HepG2 (cell line): ENCODE results near the gene CHST10. TPM values are rescaled to one million over a fixed set of nuclear protein-coding genes. Genes with fewer than 3 reads are reported as not detected.
A peak's percentile ranks its signal among the peaks of the same experiment; 100 is the strongest.

ENCODE experiments used
- CBX5 ChIP-seq: sonication (generic); formaldehyde crosslinking; IDR thresholded peaks from 2 replicates; pipeline ENCODE4 v1.4.0; 2020; ENCODE audit warnings: missing genetic modification reagents, borderline replicate concordance
- CHD2 ChIP-seq: IDR thresholded peaks from 2 replicates; pipeline ENCODE4 v1.6.1; 2011; ENCODE audit warnings: low read depth, low read length, improper control_type of control experiment
- EED ChIP-seq: sonication (generic); formaldehyde crosslinking; IDR thresholded peaks from 2 replicates; pipeline ENCODE4 v1.5.0; 2020; ENCODE audit warnings: mild to moderate bottlenecking, missing genetic modification reagents
- JDP2 ChIP-seq: sonication (generic); formaldehyde crosslinking; IDR thresholded peaks from 2 replicates; pipeline ENCODE4 v1.8.1; 2022; ENCODE audit warnings: missing genetic modification reagents, borderline replicate concordance
- KDM6A ChIP-seq: IDR thresholded peaks from 2 replicates; pipeline ENCODE4 v1.6.1; 2016; ENCODE audit warnings: low read depth
- NFIB ChIP-seq: sonication (generic); formaldehyde crosslinking; IDR thresholded peaks from 2 replicates; pipeline ENCODE4 v1.9.0; 2021; ENCODE audit warnings: missing genetic modification reagents, mild to moderate bottlenecking, borderline replicate concordance
- PPARG ChIP-seq: conservative IDR thresholded peaks from 2 replicates; pipeline ENCODE4 v1.6.1; 2016; ENCODE audit warnings: missing biosample characterization, missing genetic modification reagents
- RFX5 ChIP-seq: IDR thresholded peaks from 2 replicates; pipeline ENCODE4 v1.6.1; 2011; ENCODE audit warnings: low read depth, low read length, improper control_type of control experiment
- THYN1 ChIP-seq: sonication (generic); formaldehyde crosslinking; IDR thresholded peaks from 2 replicates; pipeline ENCODE4 v1.8.1; 2023; ENCODE audit warnings: low read depth, mild to moderate bottlenecking, moderate library complexity, missing genetic modification reagents, borderline replicate concordance
- ZNF180 ChIP-seq: sonication (generic); formaldehyde crosslinking; IDR thresholded peaks from 2 replicates; pipeline ENCODE4 v1.4.0; 2020; ENCODE audit warnings: low read depth, missing genetic modification reagents, borderline replicate concordance
- ZNF234 ChIP-seq: sonication (generic); formaldehyde crosslinking; conservative IDR thresholded peaks from 2 replicates; pipeline ENCODE4 v1.5.1; 2020; ENCODE audit warnings: mild to moderate bottlenecking, missing genetic modification reagents
- ZNF790 ChIP-seq: sonication (generic); formaldehyde crosslinking; IDR thresholded peaks from 2 replicates; pipeline ENCODE4 v1.8.0; 2022; ENCODE audit warnings: missing genetic modification reagents, mild to moderate bottlenecking, borderline replicate concordance
- ZNF850 ChIP-seq: sonication (generic); formaldehyde crosslinking; conservative IDR thresholded peaks from 2 replicates; pipeline ENCODE4 v1.9.0; 2021; ENCODE audit warnings: mild to moderate bottlenecking, missing genetic modification reagents
- ZSCAN30 ChIP-seq: sonication (generic); formaldehyde crosslinking; IDR thresholded peaks from 2 replicates; pipeline ENCODE4 v1.5.0; 2020; ENCODE audit warnings: mild to moderate bottlenecking, missing genetic modification reagents
- polyA plus RNA-seq, 8 experiments: library from polyadenylated mRNA; depleted of rRNA in 3 of 8; stranded (reverse) in 7 of 8; unstranded in 1 of 8; fragments of >200 nt; fragmentation: Illumina TruSeq in 4 of 8; extraction: Trizol in 4 of 8; gene quantifications; 2 replicates each; pipeline versions ENCODE4 v1.2.1 to v1.2.3, GENCODE V29; 2011 to 2016; ENCODE audit warnings: low read depth in 4 of 8, missing spikeins in 1 of 8, mixed read lengths in 1 of 8; ENCODE audit not compliant: insufficient read depth in 1 of 8
- total RNA-seq, 5 experiments: library from RNA; depleted of rRNA; stranded (reverse); fragments of >200 nt; fragmentation: Illumina TruSeq; extraction: Trizol; gene quantifications; 2 replicates each; pipeline ENCODE4 v1.2.3, GENCODE V29; 2016; ENCODE audit warnings: low read depth in 1 of 5
- TF ChIP-seq, protein P1 (sequence below): sonication (generic); formaldehyde crosslinking; IDR thresholded peaks from 2 replicates; pipeline ENCODE4 v1.5.0; 2020; ENCODE audit warnings: mild to moderate bottlenecking, missing genetic modification reagents, moderate library complexity
- TF ChIP-seq, protein P2 (sequence below): sonication (generic); formaldehyde crosslinking; conservative IDR thresholded peaks from 2 replicates; pipeline ENCODE4 v1.4.0; 2020; ENCODE audit warnings: missing genetic modification reagents
- TF ChIP-seq, protein P3 (sequence below): sonication (generic); formaldehyde crosslinking; IDR thresholded peaks from 2 replicates; pipeline ENCODE4 v1.4.0; 2020; ENCODE audit warnings: missing genetic modification reagents
- TF ChIP-seq, protein P4 (sequence below): sonication (generic); formaldehyde crosslinking; IDR thresholded peaks from 2 replicates; pipeline ENCODE4 v1.4.0; 2020; ENCODE audit warnings: missing genetic modification reagents, mild to moderate bottlenecking, borderline replicate concordance
- TF ChIP-seq, protein P5 (sequence below): sonication (generic); IDR thresholded peaks from 2 replicates; pipeline ENCODE4 v1.6.1; 2016; ENCODE audit warnings: low read depth, borderline replicate concordance
- TF ChIP-seq, protein P6 (sequence below): sonication (generic); formaldehyde crosslinking; IDR thresholded peaks from 2 replicates; pipeline ENCODE4 v1.8.1; 2022; ENCODE audit warnings: mild to moderate bottlenecking, missing genetic modification reagents

The CHST10 gene
- total and polyA plus RNA-seq, 2 of the 13 experiments (the other 11 are each of a cell fraction or from before 2014, with no cell fraction given): 10.5 to 14.2 TPM

DNA sequence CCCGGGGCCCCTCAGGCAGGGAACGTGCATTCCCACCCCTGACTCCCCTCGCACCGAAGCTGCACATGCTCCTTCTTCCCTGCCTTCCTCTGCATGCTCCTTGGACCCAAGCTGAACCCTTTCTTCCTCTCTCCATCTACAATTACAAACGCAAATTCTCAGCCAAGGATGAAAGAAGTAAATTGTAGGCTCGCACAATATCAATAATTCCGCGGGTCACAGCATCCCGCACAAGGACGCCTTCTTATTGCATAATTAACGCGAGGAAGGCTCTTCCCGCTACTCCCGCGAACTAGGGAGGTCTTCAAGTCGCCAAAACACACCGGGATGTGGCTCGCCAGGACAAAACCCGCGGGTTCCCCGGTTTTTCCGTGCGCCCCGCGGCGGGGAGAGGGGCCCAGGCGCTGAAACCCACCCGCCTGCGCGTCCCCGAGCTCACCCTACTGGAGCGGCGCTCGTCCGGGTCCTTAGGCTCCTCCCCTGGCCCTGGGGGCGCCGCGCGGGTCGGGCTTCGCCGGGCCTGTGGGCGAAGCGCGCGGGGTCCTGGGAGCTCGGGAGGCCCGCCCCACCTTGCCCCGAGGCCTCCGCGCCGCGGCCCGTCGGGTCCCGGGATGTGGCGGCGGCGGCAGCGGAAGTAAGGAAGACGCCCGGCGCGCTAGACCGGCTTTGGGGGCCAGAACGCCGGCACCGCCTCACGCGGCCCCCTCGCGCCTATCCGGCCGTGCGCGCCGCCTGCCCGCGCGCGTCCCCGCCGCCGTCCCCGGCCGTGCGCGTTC is at the start of gene CHST10 (continued):
- no peak for TF ChIP-seq THYN1
- TF ChIP-seq CHD2: no peak
- no peak for TF ChIP-seq RFX5
- TF ChIP-seq, protein P1, sequence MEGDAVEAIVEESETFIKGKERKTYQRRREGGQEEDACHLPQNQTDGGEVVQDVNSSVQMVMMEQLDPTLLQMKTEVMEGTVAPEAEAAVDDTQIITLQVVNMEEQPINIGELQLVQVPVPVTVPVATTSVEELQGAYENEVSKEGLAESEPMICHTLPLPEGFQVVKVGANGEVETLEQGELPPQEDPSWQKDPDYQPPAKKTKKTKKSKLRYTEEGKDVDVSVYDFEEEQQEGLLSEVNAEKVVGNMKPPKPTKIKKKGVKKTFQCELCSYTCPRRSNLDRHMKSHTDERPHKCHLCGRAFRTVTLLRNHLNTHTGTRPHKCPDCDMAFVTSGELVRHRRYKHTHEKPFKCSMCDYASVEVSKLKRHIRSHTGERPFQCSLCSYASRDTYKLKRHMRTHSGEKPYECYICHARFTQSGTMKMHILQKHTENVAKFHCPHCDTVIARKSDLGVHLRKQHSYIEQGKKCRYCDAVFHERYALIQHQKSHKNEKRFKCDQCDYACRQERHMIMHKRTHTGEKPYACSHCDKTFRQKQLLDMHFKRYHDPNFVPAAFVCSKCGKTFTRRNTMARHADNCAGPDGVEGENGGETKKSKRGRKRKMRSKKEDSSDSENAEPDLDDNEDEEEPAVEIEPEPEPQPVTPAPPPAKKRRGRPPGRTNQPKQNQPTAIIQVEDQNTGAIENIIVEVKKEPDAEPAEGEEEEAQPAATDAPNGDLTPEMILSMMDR (CRISPR knock-in tag): peak; percentile 5; the same call in 1 of the 2 replicates
- TF ChIP-seq, protein P2, sequence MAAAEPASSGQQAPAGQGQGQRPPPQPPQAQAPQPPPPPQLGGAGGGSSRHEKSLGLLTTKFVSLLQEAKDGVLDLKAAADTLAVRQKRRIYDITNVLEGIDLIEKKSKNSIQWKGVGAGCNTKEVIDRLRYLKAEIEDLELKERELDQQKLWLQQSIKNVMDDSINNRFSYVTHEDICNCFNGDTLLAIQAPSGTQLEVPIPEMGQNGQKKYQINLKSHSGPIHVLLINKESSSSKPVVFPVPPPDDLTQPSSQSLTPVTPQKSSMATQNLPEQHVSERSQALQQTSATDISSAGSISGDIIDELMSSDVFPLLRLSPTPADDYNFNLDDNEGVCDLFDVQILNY: no peak
- no peak for TF ChIP-seq NFIB (CRISPR knock-in tag)
- TF ChIP-seq, protein P3, sequence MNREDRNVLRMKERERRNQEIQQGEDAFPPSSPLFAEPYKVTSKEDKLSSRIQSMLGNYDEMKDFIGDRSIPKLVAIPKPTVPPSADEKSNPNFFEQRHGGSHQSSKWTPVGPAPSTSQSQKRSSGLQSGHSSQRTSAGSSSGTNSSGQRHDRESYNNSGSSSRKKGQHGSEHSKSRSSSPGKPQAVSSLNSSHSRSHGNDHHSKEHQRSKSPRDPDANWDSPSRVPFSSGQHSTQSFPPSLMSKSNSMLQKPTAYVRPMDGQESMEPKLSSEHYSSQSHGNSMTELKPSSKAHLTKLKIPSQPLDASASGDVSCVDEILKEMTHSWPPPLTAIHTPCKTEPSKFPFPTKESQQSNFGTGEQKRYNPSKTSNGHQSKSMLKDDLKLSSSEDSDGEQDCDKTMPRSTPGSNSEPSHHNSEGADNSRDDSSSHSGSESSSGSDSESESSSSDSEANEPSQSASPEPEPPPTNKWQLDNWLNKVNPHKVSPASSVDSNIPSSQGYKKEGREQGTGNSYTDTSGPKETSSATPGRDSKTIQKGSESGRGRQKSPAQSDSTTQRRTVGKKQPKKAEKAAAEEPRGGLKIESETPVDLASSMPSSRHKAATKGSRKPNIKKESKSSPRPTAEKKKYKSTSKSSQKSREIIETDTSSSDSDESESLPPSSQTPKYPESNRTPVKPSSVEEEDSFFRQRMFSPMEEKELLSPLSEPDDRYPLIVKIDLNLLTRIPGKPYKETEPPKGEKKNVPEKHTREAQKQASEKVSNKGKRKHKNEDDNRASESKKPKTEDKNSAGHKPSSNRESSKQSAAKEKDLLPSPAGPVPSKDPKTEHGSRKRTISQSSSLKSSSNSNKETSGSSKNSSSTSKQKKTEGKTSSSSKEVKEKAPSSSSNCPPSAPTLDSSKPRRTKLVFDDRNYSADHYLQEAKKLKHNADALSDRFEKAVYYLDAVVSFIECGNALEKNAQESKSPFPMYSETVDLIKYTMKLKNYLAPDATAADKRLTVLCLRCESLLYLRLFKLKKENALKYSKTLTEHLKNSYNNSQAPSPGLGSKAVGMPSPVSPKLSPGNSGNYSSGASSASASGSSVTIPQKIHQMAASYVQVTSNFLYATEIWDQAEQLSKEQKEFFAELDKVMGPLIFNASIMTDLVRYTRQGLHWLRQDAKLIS (CRISPR knock-in tag): peak; percentile 73; the same call in 1 of the 2 replicates
- TF ChIP-seq, protein P4, sequence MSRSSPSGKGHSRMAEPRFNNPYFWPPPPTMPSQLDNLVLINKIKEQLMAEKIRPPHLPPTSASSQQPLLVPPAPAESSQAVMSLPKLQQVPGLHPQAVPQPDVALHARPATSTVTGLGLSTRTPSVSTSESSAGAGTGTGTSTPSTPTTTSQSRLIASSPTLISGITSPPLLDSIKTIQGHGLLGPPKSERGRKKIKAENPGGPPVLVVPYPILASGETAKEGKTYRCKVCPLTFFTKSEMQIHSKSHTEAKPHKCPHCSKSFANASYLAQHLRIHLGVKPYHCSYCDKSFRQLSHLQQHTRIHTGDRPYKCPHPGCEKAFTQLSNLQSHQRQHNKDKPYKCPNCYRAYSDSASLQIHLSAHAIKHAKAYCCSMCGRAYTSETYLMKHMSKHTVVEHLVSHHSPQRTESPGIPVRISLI (CRISPR knock-in tag): no peak
- TF ChIP-seq ZNF234 (CRISPR knock-in tag): no peak
- no peak for TF ChIP-seq ZNF850 (CRISPR knock-in tag)
- TF ChIP-seq ZNF790 (CRISPR knock-in tag): no peak; the same call in 1 of the 2 replicates
- TF ChIP-seq EED (CRISPR knock-in tag): peak; percentile 92
- no peak for TF ChIP-seq ZSCAN30
- TF ChIP-seq, protein P5, sequence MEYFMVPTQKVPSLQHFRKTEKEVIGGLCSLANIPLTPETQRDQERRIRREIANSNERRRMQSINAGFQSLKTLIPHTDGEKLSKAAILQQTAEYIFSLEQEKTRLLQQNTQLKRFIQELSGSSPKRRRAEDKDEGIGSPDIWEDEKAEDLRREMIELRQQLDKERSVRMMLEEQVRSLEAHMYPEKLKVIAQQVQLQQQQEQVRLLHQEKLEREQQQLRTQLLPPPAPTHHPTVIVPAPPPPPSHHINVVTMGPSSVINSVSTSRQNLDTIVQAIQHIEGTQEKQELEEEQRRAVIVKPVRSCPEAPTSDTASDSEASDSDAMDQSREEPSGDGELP: no peak
- no peak for TF ChIP-seq PPARG (CRISPR knock-in tag)
- TF ChIP-seq JDP2 (CRISPR knock-in tag): no peak
- no peak for TF ChIP-seq ZNF180
- no peak for TF ChIP-seq CBX5
- no peak for TF ChIP-seq KDM6A (CRISPR knock-in tag)
- TF ChIP-seq, protein P6, sequence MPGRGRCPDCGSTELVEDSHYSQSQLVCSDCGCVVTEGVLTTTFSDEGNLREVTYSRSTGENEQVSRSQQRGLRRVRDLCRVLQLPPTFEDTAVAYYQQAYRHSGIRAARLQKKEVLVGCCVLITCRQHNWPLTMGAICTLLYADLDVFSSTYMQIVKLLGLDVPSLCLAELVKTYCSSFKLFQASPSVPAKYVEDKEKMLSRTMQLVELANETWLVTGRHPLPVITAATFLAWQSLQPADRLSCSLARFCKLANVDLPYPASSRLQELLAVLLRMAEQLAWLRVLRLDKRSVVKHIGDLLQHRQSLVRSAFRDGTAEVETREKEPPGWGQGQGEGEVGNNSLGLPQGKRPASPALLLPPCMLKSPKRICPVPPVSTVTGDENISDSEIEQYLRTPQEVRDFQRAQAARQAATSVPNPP (CRISPR knock-in tag): no peak
